HEK293T (cell line): ENCODE data around the gene SIGMAR1.
A peak's percentile ranks its signal among the peaks of the same experiment; 100 is the strongest.

Experiments
- CTCF ChIA-PET: fragments of 350-600 bp; formaldehyde crosslinking; extraction: SDS; loops from one replicate; lab custom pipeline; 2021; ENCODE audit warnings: antibody characterized with exemption, inconsistent platforms; lab: Yijun Ruan, JAX
- POLR2A ChIA-PET: fragments of 350-600 bp; formaldehyde crosslinking; extraction: SDS; loops from one replicate; lab custom pipeline; 2020; ENCODE audit warnings: antibody characterized with exemption, inconsistent platforms; lab: Yijun Ruan, JAX
- DNase-seq: peaks from one replicate; pipeline ENCODE4 v3.0.0; 2012; ENCODE audit warnings: mixed read lengths; ENCODE audit errors: extremely low spot score
- ARNT ChIP-seq: fragments of 450-650 bp; IDR thresholded peaks from 2 replicates; pipeline ENCODE4 v1.6.1; 2017; ENCODE audit warnings: mild to moderate bottlenecking
- BHLHE40 ChIP-seq: fragments of 450-650 bp; IDR thresholded peaks from 2 replicates; pipeline ENCODE4 v1.6.1; 2016; ENCODE audit warnings: mild to moderate bottlenecking, moderate library complexity, borderline replicate concordance
- CTBP1 ChIP-seq: fragments of 450-650 bp; IDR thresholded peaks from 2 replicates; pipeline ENCODE4 v1.6.1; 2016; ENCODE audit warnings: borderline replicate concordance
- ELF4 ChIP-seq: fragments of 450-650 bp; IDR thresholded peaks from 2 replicates; pipeline ENCODE4 v1.6.1; 2017; ENCODE audit warnings: antibody characterized with exemption
- FOXA1 ChIP-seq: fragments of 450-650 bp; IDR thresholded peaks from 2 replicates; pipeline ENCODE4 v1.6.1; 2016; ENCODE audit warnings: mild to moderate bottlenecking
- FOXK2 ChIP-seq: fragments of 450-650 bp; IDR thresholded peaks from 2 replicates; pipeline ENCODE4 v1.6.1; 2016; ENCODE audit warnings: mild to moderate bottlenecking
- FOXM1 ChIP-seq: fragments of 450-650 bp; IDR thresholded peaks from 2 replicates; pipeline ENCODE4 v1.6.1; 2017; ENCODE audit warnings: mild to moderate bottlenecking, borderline replicate concordance
- HDGF ChIP-seq: fragments of 450-650 bp; IDR thresholded peaks from 2 replicates; pipeline ENCODE4 v1.6.1; 2017; ENCODE audit warnings: antibody characterized with exemption, borderline replicate concordance
- L3MBTL2 ChIP-seq: fragments of 450-650 bp; conservative IDR thresholded peaks from 2 replicates; pipeline ENCODE4 v1.6.1; 2016; ENCODE audit warnings: mild to moderate bottlenecking
- LEF1 ChIP-seq: fragments of 450-650 bp; IDR thresholded peaks from 2 replicates; pipeline ENCODE4 v1.6.1; 2017; ENCODE audit warnings: mild to moderate bottlenecking, borderline replicate concordance
- NFRKB ChIP-seq: fragments of 450-650 bp; IDR thresholded peaks from 2 replicates; pipeline ENCODE4 v1.6.1; 2016; ENCODE audit warnings: mild to moderate bottlenecking, moderate library complexity
- SP1 ChIP-seq: fragments of 450-650 bp; IDR thresholded peaks from 2 replicates; pipeline ENCODE4 v1.6.1; 2017
- SUZ12 ChIP-seq: fragments of 450-650 bp; IDR thresholded peaks from 2 replicates; pipeline ENCODE4 v1.6.1; 2016; ENCODE audit warnings: mild to moderate bottlenecking
- TARDBP ChIP-seq: fragments of 450-650 bp; IDR thresholded peaks from 2 replicates; pipeline ENCODE4 v1.6.1; 2016
- TF ChIP-seq, protein P1 (sequence below): fragments of 450-650 bp; IDR thresholded peaks from 2 replicates; pipeline ENCODE4 v1.6.1; 2016

SIGMAR1 gene

DNA sequence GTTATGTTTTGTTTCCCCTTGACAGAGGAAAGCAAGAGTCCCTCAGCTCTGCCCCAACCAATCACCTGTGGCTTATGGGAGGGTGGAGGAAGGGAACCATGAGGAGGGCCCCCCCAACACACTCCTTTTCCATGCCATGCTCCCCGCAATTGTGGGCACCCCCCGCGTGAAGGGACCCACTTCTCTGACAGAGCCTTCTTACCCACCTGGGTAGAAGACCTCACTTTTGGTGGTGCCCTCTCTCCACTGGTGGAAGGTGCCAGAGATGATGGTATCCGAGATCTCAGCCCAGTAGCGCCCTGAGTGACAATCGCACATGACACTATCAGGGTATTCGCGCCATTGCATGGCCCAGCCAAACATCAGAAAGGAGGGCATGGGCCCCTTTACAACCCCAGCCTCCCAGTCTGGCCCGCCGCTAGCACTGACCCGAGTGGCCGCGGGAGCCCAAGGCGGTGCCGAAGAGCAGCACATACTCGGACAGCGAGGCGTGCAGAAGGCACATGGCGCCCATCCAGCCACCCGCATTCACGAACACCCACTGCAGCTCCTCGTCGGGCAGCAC is 714 bp downstream of the SIGMAR1 start:
- DNase-seq = no peak
- CTCF ChIA-PET = interaction anchor here (0.9 to 2.2 kb wide), 2 partner anchors 10 to 233 kb away, joined by 5 to 11 read pairs; partner anchors contain the start of gene GALT
- TF ChIP-seq, protein P1, sequence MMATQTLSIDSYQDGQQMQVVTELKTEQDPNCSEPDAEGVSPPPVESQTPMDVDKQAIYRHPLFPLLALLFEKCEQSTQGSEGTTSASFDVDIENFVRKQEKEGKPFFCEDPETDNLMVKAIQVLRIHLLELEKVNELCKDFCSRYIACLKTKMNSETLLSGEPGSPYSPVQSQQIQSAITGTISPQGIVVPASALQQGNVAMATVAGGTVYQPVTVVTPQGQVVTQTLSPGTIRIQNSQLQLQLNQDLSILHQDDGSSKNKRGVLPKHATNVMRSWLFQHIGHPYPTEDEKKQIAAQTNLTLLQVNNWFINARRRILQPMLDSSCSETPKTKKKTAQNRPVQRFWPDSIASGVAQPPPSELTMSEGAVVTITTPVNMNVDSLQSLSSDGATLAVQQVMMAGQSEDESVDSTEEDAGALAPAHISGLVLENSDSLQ = no peak
- TF ChIP-seq L3MBTL2 = peak; percentile 94; the same call in 1 of the 2 replicates
- POLR2A ChIA-PET = interaction anchor here (0.7 to 6.0 kb wide), 9 partner anchors 10 to 54 kb away, joined by 3 to 67 read pairs (median 5); partner anchors contain the start of genes DCTN3, GALT, IL11RA and RPP25L

DNA sequence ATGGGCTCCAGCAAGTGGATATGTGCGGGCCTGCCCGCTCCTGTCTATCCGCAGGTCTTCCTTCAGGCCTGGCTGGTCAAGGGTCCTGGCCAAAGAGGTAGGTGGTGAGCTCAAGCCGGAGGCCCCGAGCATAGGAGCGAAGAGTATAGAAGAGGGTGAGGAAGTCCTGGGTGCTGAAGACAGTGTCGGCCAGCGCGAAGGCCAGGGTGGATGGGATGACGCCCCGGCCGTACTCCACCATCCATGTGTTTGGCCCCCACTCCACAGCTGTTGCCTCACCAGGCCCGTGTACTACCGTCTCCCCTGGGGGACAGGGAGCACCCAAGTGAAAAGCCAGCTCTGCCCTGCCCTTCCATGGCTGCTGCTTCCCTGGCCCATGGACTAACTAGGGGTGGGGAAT is 2.0 kb downstream of the SIGMAR1 start:
- POLR2A ChIA-PET = interaction anchor here (1.0 to 6.0 kb wide), 3 partner anchors 11 to 66 kb away, joined by 3 to 67 read pairs (median 4); partner anchors contain the start of gene GALT
- no peak for TF ChIP-seq LEF1
- CTCF ChIA-PET = interaction anchor here (1.3 to 3.7 kb wide), 3 partner anchors 11 to 67 kb away, joined by 5 to 15 read pairs (median 9); partner anchors contain the start of genes GALT and RPP25L
- no peak for DNase-seq

DNA sequence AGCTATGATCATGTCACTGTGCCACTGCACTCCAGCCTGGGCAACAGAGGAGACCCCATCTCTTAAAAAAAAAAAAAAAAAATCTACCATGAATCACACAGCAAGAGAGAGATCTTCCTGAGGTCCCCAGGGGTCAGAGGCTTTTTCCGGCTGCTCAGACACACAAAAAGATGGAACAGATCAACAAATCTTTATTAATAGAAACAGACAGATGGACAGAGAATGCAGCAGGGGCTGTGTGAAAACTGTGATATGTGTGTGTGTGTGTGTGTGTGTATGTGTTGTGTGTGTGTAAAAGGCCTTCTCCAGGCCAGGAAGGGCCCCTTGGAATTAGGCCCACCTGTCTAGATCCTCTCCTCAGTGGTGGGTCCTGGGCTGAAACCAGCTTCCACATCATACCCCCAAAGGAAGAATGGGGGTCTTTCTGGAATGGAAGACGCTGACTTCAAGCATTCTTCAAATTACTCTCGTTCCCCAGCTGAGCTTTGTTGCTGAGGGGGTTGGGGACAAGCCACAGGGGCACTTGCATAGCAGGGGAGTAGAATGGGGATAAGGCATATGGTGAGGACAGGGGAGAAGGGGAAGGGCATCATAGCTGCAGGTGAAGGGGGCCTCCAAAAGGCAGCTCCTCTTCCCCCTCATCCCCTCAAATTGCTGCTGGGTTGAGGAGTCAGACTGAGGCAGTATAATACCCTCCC is 2.9 kb downstream of the SIGMAR1 start:
- no peak for DNase-seq
- ChIA-PET POLR2A (interaction anchor here (1.0 to 6.0 kb wide), 3 partner anchors 12 to 23 kb away, joined by 3 to 67 read pairs (median 6); partner anchors contain the start of genes GALT and RPP25L), CTCF (interaction anchor here (0.8 to 3.7 kb wide), 8 partner anchors 10 to 68 kb away, joined by 3 to 15 read pairs (median 5); partner anchors contain the start of genes DCTN3, GALT and RPP25L)
- TF ChIP-seq ELF4 = no peak
- TF ChIP-seq FOXM1 = no peak
- TF ChIP-seq TARDBP = no peak
- TF ChIP-seq NFRKB = no peak
- no peak for TF ChIP-seq SUZ12
- no peak for TF ChIP-seq FOXK2
- no peak for TF ChIP-seq LEF1
- TF ChIP-seq, protein P1 = no peak
- TF ChIP-seq CTBP1 = no peak
- TF ChIP-seq ARNT = no peak
- no peak for TF ChIP-seq HDGF
- no peak for TF ChIP-seq FOXA1
- TF ChIP-seq SP1 = no peak
- no peak for TF ChIP-seq L3MBTL2
- TF ChIP-seq BHLHE40 = no peak

DNA sequence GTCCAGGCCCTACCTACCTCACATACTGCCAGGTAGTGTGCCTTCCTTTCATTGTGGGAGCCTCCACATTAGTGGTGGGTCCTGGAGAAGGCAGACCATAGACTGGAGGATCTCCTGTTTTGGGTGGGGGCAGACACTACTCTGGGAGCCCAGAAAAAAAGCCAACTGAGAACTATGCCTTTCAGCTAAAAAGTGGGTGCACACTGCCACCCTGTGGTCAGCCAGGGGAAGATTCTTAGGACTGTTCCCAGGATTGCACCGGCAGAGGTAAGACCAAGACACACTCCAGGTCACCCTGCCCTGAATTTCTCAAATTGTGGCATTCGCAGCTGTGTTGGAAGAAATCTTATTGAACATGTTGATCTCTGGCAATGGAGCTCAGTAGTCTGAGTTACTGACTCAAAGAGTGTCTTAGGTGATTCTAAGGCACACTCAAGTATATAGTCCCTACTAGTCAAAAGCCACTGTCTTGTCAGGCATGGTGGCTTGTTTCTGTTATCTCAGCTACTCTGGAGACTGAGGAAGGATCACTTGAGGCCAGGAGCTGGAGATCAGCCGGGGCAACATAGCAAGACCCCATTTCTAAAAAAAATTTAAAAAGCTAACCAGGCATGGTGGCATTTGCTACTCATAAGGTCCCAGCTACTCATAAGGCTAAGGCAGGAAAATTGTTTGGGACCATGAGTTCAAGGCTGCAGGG is 3.6 kb downstream of the SIGMAR1 start:
- CTCF ChIA-PET = interaction anchor here (0.6 to 3.7 kb wide), 9 partner anchors 10 to 67 kb away, joined by 3 to 15 read pairs (median 4); partner anchors contain the start of genes DCTN3, GALT and RPP25L
- TF ChIP-seq FOXA1 (no peak), L3MBTL2 (no peak), ELF4 (no peak), NFRKB (no peak), SP1 (no peak), HDGF (no peak), FOXM1 (no peak), FOXK2 (no peak)
- TF ChIP-seq, protein P1 = no peak
- DNase-seq = peak; percentile 75

DNA sequence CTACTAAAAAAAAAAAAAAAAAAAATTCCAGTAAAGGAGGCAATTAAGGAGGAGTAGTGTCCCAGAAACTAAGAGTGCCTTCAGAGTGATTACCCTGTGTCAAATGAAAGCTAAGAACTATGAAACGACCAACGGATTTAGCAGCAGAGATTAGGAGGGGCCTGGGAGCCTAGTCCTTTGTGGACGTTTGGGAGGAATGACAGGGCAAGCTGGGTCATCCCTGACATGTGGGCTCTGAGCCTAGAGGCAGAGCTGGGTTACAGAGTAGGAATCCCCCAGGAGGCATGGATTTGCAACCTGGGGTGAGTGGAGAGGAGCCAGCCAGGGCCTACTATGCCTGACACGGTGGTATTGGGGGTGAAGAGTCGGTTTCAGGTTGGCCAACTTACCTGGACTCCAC is 4.4 kb downstream of the SIGMAR1 start:
- CTCF ChIA-PET = interaction anchor here (0.5 to 3.7 kb wide), 8 partner anchors 11 to 560 kb away, joined by 3 to 15 read pairs (median 5); partner anchors contain the start of genes GALT and RPP25L
- no peak for TF ChIP-seq SP1
- no peak for TF ChIP-seq TARDBP
- TF ChIP-seq, protein P1 = no peak
- TF ChIP-seq ARNT = no peak
- TF ChIP-seq ELF4 = no peak
- no peak for TF ChIP-seq SUZ12
- TF ChIP-seq HDGF = no peak
- no peak for TF ChIP-seq FOXA1
- no peak for TF ChIP-seq FOXK2
- no peak for TF ChIP-seq L3MBTL2
- no peak for TF ChIP-seq LEF1
- DNase-seq = no peak
- POLR2A ChIA-PET = interaction anchor here (0.5 to 6.0 kb wide), 3 partner anchors 13 to 341 kb away, joined by 4 to 67 read pairs (median 6); partner anchors contain the start of genes GALT and RPP25L

More for the DNA sequence above, 3.6 kb downstream of the SIGMAR1 start:
- POLR2A ChIA-PET = interaction anchor here (1.0 to 6.0 kb wide), 2 partner anchors 12 to 22 kb away, joined by 6 to 67 read pairs; partner anchors contain the start of genes GALT and RPP25L
